K562 (cell line): Measurements from ENCODE around the gene HOPX. TPM values are rescaled to one million over a fixed set of nuclear protein-coding genes. Genes with fewer than 3 reads are reported as not detected.

Experiments
- ATAC-seq: fragments of 200-7000 bp; cut with Tn5 transposase; 3 replicates; pipeline ENCODE4 v1.9.1; 2020; ENCODE audit warnings: moderate library complexity
- BruUV-seq: library from RNA; stranded (reverse); fragments of 400-500 nt; replicated peaks from 2 replicates; lab custom pipeline; 2021; lab: Mats Ljungman, UMichigan
- CTCF ChIA-PET: fragments of 300-600 bp; formaldehyde crosslinking; extraction: SDS; loops from one replicate; lab custom pipeline; 2021; ENCODE audit warnings: low intra/inter-chr PET ratio; lab: Yijun Ruan, JAX
- POLR2A ChIA-PET: fragments of 300-600, 350-650 bp; sonication (Branson Sonifier 250); formaldehyde crosslinking; extraction: SDS; loops from one replicate; lab custom pipeline; 2021; ENCODE audit warnings: antibody characterized with exemption, inconsistent platforms; lab: Yijun Ruan, JAX
- DNase-seq, 4 experiments: peaks; one replicate each; pipeline versions ENCODE4 v3.0.0 to v3.0.0-alpha.2; 2011 to 2018; ENCODE audit warnings: low spot score in 3 of 4, mixed read lengths in 3 of 4; ENCODE audit errors: extremely low read depth in 1 of 4
- FAIRE-seq: peaks from 2 replicates; lab custom pipeline; 2011; peaks lifted over from hg19 to GRCh38; lab: Jason Lieb, UNC
- H2AFZ ChIP-seq: 2 replicates; pipeline ENCODE4 v1.6.0; 2011; ENCODE audit warnings: low read depth, low read length, control low read depth, inconsistent platforms
- H3K27ac ChIP-seq: fragments of 200-600 bp; 3 replicates; pipeline ENCODE4 v1.8.0; 2011; ENCODE audit warnings: low read depth, mild to moderate bottlenecking, control low read depth, inconsistent platforms, low read length, moderate library complexity, mixed read lengths; ENCODE audit errors: extremely low read depth
- H3K27me3 ChIP-seq, 2 experiments: fragments of 300-600 bp in 1 of 2; 2 replicates in 1 of 2; 3 replicates in 1 of 2; pipeline versions ENCODE4 v1.6.0 to v1.8.0; 2011; ENCODE audit warnings: inconsistent platforms in 2 of 2, low read length in 2 of 2, mild to moderate bottlenecking in 1 of 2, mixed read lengths in 1 of 2, moderate library complexity in 1 of 2; ENCODE audit not compliant: control insufficient read depth in 2 of 2, insufficient read depth in 2 of 2
- H3K36me3 ChIP-seq: fragments of 300-600 bp; 3 replicates; pipeline ENCODE4 v1.8.0; 2011; ENCODE audit warnings: mild to moderate bottlenecking, low read length, inconsistent platforms; ENCODE audit not compliant: control insufficient read depth, insufficient read depth
- H3K4me1 ChIP-seq, 2 experiments: fragments of 200-600 bp in 1 of 2; replicated peaks in 1 of 2; 2 replicates in 1 of 2; 3 replicates in 1 of 2; pipeline versions ENCODE4 v1.5.1 to v1.8.0; 2011; ENCODE audit warnings: inconsistent platforms in 2 of 2, low read length in 2 of 2, mild to moderate bottlenecking in 1 of 2, mixed read lengths in 1 of 2, moderate library complexity in 1 of 2; ENCODE audit not compliant: control insufficient read depth in 2 of 2, insufficient read depth in 2 of 2
- H3K4me2 ChIP-seq: 2 replicates; pipeline ENCODE4 v1.6.1; 2011; ENCODE audit warnings: low read length, control low read depth, inconsistent platforms, mixed read lengths; ENCODE audit not compliant: insufficient read depth
- H3K4me3 ChIP-seq: fragments of 200-600 bp; sonication (generic), shearing (Covaris generic); 2 replicates; pipeline ENCODE4 v1.5.1; 2016; ENCODE audit warnings: control low read depth, inconsistent platforms
- H3K79me2 ChIP-seq: fragments of 200-600 bp; 3 replicates; pipeline ENCODE4 v1.8.0; 2011; ENCODE audit warnings: low read length, inconsistent platforms; ENCODE audit not compliant: control insufficient read depth, insufficient read depth
- H3K9ac ChIP-seq, 2 experiments: 2 replicates each; pipeline versions ENCODE4 v1.6.0 to v1.6.1; 2011; ENCODE audit warnings: low read depth in 2 of 2, low read length in 2 of 2, control low read depth in 1 of 2, inconsistent platforms in 1 of 2, mild to moderate bottlenecking in 1 of 2, mixed read lengths in 1 of 2; ENCODE audit not compliant: insufficient read depth in 1 of 2
- H3K9me1 ChIP-seq: one replicate; pipeline ENCODE4 v1.6.0; 2011; ENCODE audit warnings: inconsistent platforms, mild to moderate bottlenecking, low read length, moderate library complexity; ENCODE audit not compliant: control insufficient read depth, insufficient read depth
- H3K9me3 ChIP-seq: replicated peaks from 2 replicates; pipeline ENCODE4 v1.5.1; 2011; ENCODE audit warnings: low read depth, low read length, inconsistent platforms; ENCODE audit not compliant: control insufficient read depth, insufficient read depth
- H4K20me1 ChIP-seq: replicated peaks from 2 replicates; pipeline ENCODE4 v1.6.1; 2011; ENCODE audit warnings: low read length, inconsistent platforms, mixed read lengths; ENCODE audit not compliant: control insufficient read depth, insufficient read depth
- ARHGAP35 ChIP-seq: fragments of 450-650 bp; IDR thresholded peaks from 2 replicates; pipeline ENCODE4 v1.6.1; 2018; ENCODE audit not compliant: partially characterized antibody
- CREBBP ChIP-seq: IDR thresholded peaks from one replicate; pipeline ENCODE4 v1.6.1; 2012; ENCODE audit warnings: low read depth, mild to moderate bottlenecking, control low read depth, inconsistent platforms, low read length
- DDX20 ChIP-seq: fragments of 450-650 bp; IDR thresholded peaks from 2 replicates; pipeline ENCODE4 v1.6.1; 2016; ENCODE audit warnings: missing genetic modification characterization, low read depth, mild to moderate bottlenecking, missing compliant biosample characterization, moderate library complexity
- FOXA1 ChIP-seq: fragments of 450-650 bp; IDR thresholded peaks from 2 replicates; pipeline ENCODE4 v1.6.1; 2016; ENCODE audit warnings: mild to moderate bottlenecking, borderline replicate concordance
- NEUROD1 ChIP-seq: fragments of 150-350 bp; IDR thresholded peaks from 2 replicates; pipeline ENCODE4 v1.6.1; 2014; ENCODE audit warnings: borderline replicate concordance, low read length, low read depth; ENCODE audit not compliant: partially characterized antibody
- SIN3A ChIP-seq, 2 experiments: fragments of 150-350 bp in 1 of 2; IDR thresholded peaks; 2 replicates each; pipeline ENCODE4 v1.6.1; 2011 to 2016; ENCODE audit warnings: borderline replicate concordance in 2 of 2, low read depth in 2 of 2, low read length in 2 of 2, mild to moderate bottlenecking in 2 of 2, moderate library complexity in 2 of 2; ENCODE audit not compliant: control insufficient read depth in 1 of 2
- TEAD4 ChIP-seq, 2 experiments: sonication (generic) in 1 of 2; formaldehyde crosslinking in 1 of 2; IDR thresholded peaks; 2 replicates each; pipeline versions ENCODE4 v1.6.1 to v1.8.0; 2012 to 2022; ENCODE audit warnings: borderline replicate concordance in 1 of 2, inconsistent platforms in 1 of 2, low read length in 1 of 2, mild to moderate bottlenecking in 1 of 2, missing genetic modification reagents in 1 of 2
- WHSC1 ChIP-seq: IDR thresholded peaks from one replicate; pipeline ENCODE4 v1.6.1; 2012; ENCODE audit warnings: low read length, control low read depth, inconsistent platforms
- ZNF184 ChIP-seq: sonication (generic); formaldehyde crosslinking; IDR thresholded peaks from 2 replicates; pipeline ENCODE4 v1.5.0; 2020; ENCODE audit warnings: missing genetic modification reagents
- ZNF717 ChIP-seq: fragments of 250-450 bp; sonication (Bioruptor Pico); IDR thresholded peaks from 2 replicates; pipeline ENCODE4 v1.5.0; 2021
- WGBS: fragments of 100-300 bp; shearing (Covaris generic); methylation state at CpG from one replicate; pipeline ENCODE4 v1.1.6; 2016; ENCODE audit warnings: low coverage, mixed read lengths; ENCODE audit not compliant: insufficient coverage; ENCODE audit errors: missing lambda C conversion rate; 5-methylcytosine and 5-hydroxymethylcytosine counted together
- in situ Hi-C: fragments of 300-500 bp; cut with MboI; formaldehyde crosslinking; loops from 4 replicates; pipeline ENCODE4 v1.15.0; 2018; ENCODE audit warnings: inconsistent platforms, mixed read lengths
- intact Hi-C: fragments of 100-400 bp; cut with micrococcal nuclease; formaldehyde crosslinking; loops from 2 replicates; pipeline ENCODE4 v1.14.2; 2022
- polyA plus RNA-seq, 8 experiments: library from polyadenylated mRNA; depleted of rRNA in 4 of 8; stranded (reverse) in 5 of 8; unstranded in 3 of 8; fragments of >200 nt; fragmentation: Nextera tagmentation in 2 of 8; fragmentation: Illumina TruSeq in 1 of 8; extraction: Ambion mirVana in 2 of 8; extraction: Trizol in 1 of 8; gene quantifications; 2 replicates each; pipeline versions ENCODE4 v1.2.1 to v1.2.3, GENCODE V29; 2011 to 2014; ENCODE audit warnings: inconsistent platforms in 1 of 8, missing spikeins in 1 of 8
- total RNA-seq, 7 experiments: library from RNA; depleted of rRNA in 6 of 7; stranded (reverse); fragments of >200 nt in 6 of 7; fragmentation: Illumina TruSeq in 2 of 7; extraction: Trizol in 2 of 7; gene quantifications; 2 replicates each; pipeline versions ENCODE4 v1.2.1 to v1.2.3, GENCODE V29; 2011 to 2021; ENCODE audit warnings: low replicate concordance in 1 of 7
- TF ChIP-seq, protein P1 (sequence below): IDR thresholded peaks from 2 replicates; pipeline ENCODE4 v1.6.1; 2014; ENCODE audit warnings: antibody characterized with exemption
- TF ChIP-seq, protein P2 (sequence below): sonication (generic); formaldehyde crosslinking; IDR thresholded peaks from 2 replicates; pipeline ENCODE4 v1.5.0; 2020; ENCODE audit warnings: missing genetic modification reagents
- TF ChIP-seq, protein P3 (sequence below): fragments of 250-450 bp; sonication (Bioruptor Pico); IDR thresholded peaks from 2 replicates; pipeline ENCODE4 v1.5.0; 2020; ENCODE audit warnings: mild to moderate bottlenecking

HOPX gene
- total and polyA plus RNA-seq, 9 of the 15 experiments (the other 6 are each of a cell fraction or from before 2014, with no cell fraction given), result 0.24 TPM; not detected in 8

DNA sequence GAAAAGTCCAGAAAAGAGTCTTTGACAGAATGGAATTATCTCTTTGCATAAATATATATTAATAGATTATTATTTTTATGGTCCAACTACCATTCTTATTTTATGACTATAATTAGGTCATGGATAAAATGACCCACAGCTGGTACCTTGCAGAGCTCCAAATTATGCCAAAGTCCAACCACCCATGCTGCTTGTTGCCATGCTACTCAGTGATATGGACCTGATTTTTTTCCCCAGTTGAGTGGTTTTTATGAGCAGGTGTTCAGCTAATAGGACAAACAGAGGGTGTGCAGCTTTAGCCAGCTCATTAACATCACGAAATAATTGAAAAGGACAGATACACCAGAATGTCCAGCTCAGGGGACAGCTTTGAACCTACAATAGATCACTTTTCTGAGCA lies 9.7 kb downstream of the HOPX start:
- POLR2A ChIA-PET, result interaction anchor here (1.9 kb wide), 1 partner anchor 8 kb away, joined by 5 read pairs; no protein-coding TSS in a partner anchor
- H3K9me3 ChIP-seq, result peaks cover 2% of the 10 kb centered on the region; the same call in 1 of the 2 replicates
- no peaks in the 10 kb centered on the region for H4K20me1 ChIP-seq
- no peaks in the 10 kb centered on the region for H3K9me1 ChIP-seq
- WGBS, result 0% methylated on average over 1 of the region's 1 CpG
- ATAC-seq (no peak), FAIRE-seq (no peak), DNase-seq (no peak)
- no peaks in the 10 kb centered on the region for H3K4me1 ChIP-seq
- H2AFZ ChIP-seq, result no peak overlapping the region
- CTCF ChIA-PET, result no interaction called here
- in situ Hi-C loops (no loop called here), intact Hi-C loops (no loop called here)
- no peaks in the 10 kb centered on the region for H3K79me2 ChIP-seq
- H3K4me3 ChIP-seq, result no peak overlapping the region
- H3K36me3 ChIP-seq, result no peaks in the 10 kb centered on the region
- no TSS peak for BruUV-seq
- no peak for TF ChIP-seq DDX20
- TF ChIP-seq, protein P1, sequence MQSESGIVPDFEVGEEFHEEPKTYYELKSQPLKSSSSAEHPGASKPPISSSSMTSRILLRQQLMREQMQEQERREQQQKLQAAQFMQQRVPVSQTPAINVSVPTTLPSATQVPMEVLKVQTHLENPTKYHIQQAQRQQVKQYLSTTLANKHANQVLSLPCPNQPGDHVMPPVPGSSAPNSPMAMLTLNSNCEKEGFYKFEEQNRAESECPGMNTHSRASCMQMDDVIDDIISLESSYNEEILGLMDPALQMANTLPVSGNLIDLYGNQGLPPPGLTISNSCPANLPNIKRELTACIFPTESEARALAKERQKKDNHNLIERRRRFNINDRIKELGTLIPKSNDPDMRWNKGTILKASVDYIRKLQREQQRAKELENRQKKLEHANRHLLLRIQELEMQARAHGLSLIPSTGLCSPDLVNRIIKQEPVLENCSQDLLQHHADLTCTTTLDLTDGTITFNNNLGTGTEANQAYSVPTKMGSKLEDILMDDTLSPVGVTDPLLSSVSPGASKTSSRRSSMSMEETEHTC, result no peak
- TF ChIP-seq ZNF184 (CRISPR knock-in tag), result no peak
- no peak for TF ChIP-seq FOXA1
- TF ChIP-seq ARHGAP35, result no peak
- no peak for TF ChIP-seq SIN3A (IDR thresholded peaks at IDR 0.05; ENCODE audit: borderline replicate concordance in 2 of 2, control insufficient read depth in 1 of 2, low read depth in 2 of 2, low read length in 2 of 2)
- no peak for TF ChIP-seq TEAD4 (IDR thresholded peaks at IDR 0.05; ENCODE audit: low read length)
- TF ChIP-seq TEAD4 (CRISPR knock-in tag; IDR thresholded peaks at IDR 0.05; ENCODE audit: borderline replicate concordance), result no peak
- TF ChIP-seq, protein P2, sequence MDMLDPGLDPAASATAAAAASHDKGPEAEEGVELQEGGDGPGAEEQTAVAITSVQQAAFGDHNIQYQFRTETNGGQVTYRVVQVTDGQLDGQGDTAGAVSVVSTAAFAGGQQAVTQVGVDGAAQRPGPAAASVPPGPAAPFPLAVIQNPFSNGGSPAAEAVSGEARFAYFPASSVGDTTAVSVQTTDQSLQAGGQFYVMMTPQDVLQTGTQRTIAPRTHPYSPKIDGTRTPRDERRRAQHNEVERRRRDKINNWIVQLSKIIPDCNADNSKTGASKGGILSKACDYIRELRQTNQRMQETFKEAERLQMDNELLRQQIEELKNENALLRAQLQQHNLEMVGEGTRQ, result no peak
- TF ChIP-seq, protein P3, sequence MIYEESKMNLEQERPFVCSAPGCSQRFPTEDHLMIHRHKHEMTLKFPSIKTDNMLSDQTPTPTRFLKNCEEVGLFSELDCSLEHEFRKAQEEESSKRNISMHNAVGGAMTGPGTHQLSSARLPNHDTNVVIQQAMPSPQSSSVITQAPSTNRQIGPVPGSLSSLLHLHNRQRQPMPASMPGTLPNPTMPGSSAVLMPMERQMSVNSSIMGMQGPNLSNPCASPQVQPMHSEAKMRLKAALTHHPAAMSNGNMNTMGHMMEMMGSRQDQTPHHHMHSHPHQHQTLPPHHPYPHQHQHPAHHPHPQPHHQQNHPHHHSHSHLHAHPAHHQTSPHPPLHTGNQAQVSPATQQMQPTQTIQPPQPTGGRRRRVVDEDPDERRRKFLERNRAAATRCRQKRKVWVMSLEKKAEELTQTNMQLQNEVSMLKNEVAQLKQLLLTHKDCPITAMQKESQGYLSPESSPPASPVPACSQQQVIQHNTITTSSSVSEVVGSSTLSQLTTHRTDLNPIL (CRISPR knock-in tag), result no peak
- no peak for TF ChIP-seq ZNF717
- TF ChIP-seq CREBBP, result no peak
- no peak for TF ChIP-seq WHSC1
- TF ChIP-seq NEUROD1, result no peak
- H3K4me2 ChIP-seq, result no peak overlapping the region
- no peak overlapping the region for H3K27ac ChIP-seq
- H3K9ac ChIP-seq, result no peak overlapping the region
- H3K27me3 ChIP-seq, result peaks cover 0 to 5% of the 10 kb centered on the region in 2 experiments; a peak in 2 of 5 replicates
